GM12872 (cell line): ENCODE results near the gene FBXO10.

ENCODE experiments used
- TF ChIP-seq, protein P1 (sequence below): IDR thresholded peaks from 3 replicates; pipeline ENCODE4 v1.5.1; 2011; ENCODE audit warnings: low read depth, mild to moderate bottlenecking, low read length, moderate library complexity; ENCODE audit not compliant: insufficient read depth

Gene FBXO10

GRCh38 chr9:37565661-37566618 lies 10.2 kb downstream of the FBXO10 start:
- TF ChIP-seq, protein P1, sequence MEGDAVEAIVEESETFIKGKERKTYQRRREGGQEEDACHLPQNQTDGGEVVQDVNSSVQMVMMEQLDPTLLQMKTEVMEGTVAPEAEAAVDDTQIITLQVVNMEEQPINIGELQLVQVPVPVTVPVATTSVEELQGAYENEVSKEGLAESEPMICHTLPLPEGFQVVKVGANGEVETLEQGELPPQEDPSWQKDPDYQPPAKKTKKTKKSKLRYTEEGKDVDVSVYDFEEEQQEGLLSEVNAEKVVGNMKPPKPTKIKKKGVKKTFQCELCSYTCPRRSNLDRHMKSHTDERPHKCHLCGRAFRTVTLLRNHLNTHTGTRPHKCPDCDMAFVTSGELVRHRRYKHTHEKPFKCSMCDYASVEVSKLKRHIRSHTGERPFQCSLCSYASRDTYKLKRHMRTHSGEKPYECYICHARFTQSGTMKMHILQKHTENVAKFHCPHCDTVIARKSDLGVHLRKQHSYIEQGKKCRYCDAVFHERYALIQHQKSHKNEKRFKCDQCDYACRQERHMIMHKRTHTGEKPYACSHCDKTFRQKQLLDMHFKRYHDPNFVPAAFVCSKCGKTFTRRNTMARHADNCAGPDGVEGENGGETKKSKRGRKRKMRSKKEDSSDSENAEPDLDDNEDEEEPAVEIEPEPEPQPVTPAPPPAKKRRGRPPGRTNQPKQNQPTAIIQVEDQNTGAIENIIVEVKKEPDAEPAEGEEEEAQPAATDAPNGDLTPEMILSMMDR = no peak

DNA sequence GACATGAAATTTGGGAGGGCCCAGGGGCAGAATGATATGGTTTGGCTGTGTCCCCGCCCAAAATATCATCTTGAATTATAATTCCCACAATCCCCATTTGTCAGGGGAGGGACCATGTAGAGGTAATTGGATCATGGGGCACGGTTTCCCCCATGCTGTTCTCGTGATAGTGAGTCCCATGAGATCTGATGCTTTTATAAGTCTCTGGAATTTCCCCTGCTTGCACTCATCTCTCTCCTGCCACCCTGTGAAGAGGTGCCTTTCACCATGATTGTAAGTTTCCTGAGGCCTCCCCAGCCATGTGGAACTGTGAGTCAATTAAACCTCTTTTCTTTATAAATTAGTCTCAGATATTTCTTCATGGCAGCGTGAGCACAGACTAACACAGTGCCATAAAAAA lies 11.3 kb downstream of the FBXO10 start:
- TF ChIP-seq, protein P1 = no peak

DNA sequence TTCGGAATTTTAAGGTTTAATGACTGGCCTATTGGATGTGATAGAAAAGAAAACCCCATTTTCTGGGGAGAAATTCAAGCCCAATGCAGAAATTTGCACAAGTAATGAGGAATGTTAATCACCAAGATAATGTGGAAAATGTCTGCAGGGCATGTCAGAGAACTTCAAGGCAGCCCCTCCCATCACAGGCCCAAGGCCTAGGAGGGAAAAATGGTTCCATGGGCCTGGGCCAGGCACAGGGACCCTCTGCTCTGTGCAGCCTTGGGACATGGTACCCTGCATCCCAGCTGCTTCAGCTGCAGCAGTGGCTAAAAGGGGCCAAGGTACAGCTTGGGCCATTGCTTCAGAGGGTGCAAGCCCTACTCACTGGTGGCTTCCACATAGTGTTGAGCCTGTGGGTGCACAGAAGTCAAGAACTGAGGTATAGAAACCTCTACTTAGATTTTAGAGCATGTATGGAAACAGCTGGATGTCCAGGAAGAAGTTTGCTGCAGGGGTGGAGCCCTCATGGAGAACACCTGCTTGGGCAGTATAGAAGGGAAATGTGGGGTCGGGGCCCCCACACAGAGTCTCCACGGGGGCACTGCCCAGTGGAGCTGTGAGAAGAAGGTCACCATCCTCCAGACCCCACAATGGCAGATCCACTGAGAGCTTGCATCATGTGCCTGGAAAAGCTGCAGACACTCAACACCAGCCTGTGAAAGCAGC lies 12.2 kb downstream of the FBXO10 start:
- TF ChIP-seq, protein P1 = no peak

DNA sequence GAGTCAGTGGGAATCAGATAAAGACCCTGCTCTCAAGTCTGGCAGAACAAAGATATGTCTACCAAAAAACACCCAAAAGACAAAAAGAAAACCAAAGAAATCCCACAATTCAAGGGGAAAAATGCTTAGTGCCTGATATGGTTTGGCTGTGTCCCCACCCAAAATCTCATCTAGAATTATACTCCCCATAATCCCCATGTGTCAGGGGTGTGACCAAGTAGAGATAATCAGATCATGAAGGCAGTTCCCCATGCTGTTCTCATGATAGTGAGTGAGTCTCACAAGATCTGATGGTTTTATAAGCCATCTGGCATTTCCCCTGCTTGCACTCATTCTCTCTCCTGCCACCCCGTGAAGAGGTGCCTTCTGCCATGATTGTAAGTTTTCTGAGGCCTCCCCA lies 13.4 kb downstream of the FBXO10 start:
- TF ChIP-seq, protein P1 = no peak

- TF ChIP-seq, protein P1 = no peak
These were observed 14.5 kb downstream of the FBXO10 start for GRCh38 chr9:37561682-37562081.

- TF ChIP-seq, protein P1 = no peak
These were observed 16.2 kb downstream of the FBXO10 start for GRCh38 chr9:37559855-37560592.

DNA sequence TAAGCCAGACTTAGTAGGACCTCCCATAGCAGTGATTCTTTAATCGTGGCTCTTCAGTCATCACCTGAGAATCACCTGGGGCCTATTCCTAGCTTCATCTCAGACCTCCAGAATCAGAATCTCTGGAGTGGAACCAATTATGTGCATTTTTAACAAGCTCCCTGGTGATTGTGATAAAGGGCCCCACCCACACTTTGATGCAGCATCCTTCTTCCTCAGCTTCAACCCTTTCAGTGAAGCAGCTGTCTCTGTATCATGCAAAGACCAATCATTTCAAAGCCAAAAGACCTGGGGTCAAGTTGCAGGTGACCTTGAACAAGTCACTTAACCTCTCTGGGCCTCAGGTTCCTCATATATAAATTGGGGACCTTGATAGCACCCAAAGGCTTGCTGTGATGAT lies 17.1 kb downstream of the FBXO10 start:
- TF ChIP-seq, protein P1 = no peak
